H1 (cell line): ENCODE data around the gene TMEM236. TPM values are rescaled to one million over a fixed set of nuclear protein-coding genes. Genes with fewer than 3 reads are reported as not detected.

Experiments
- CTCF ChIA-PET: fragments of 300-600 bp; sonication (Branson Sonifier 250); formaldehyde crosslinking; loops from one replicate; lab custom pipeline; 2021; ENCODE audit not compliant: partially characterized antibody; lab: Charles Lee
- POLR2A ChIA-PET: fragments of 300-600 bp; sonication (Branson Sonifier 250); formaldehyde crosslinking; loops from one replicate; lab custom pipeline; 2021; ENCODE audit warnings: inconsistent platforms; ENCODE audit not compliant: partially characterized antibody; lab: Charles Lee
- DNase-seq, 2 experiments: peaks; one replicate each; pipeline versions ENCODE4 v3.0.0 to v3.0.0-alpha.2; 2010 to 2022; ENCODE audit warnings: low spot score in 2 of 2, low read depth in 1 of 2, mixed read lengths in 1 of 2
- FAIRE-seq: peaks from 2 replicates; lab custom pipeline; 2011; peaks lifted over from hg19 to GRCh38; lab: Jason Lieb, UNC
- H2AFZ ChIP-seq: 2 replicates; pipeline ENCODE4 v1.8.1; 2012; ENCODE audit warnings: low read length, inconsistent platforms
- H2AK5ac ChIP-seq: 2 replicates; pipeline ENCODE4 v1.6.1; 2013; ENCODE audit warnings: low read depth, low read length
- H2BK120ac ChIP-seq: replicated peaks from 2 replicates; pipeline ENCODE3; 2013; ENCODE audit warnings: low read depth, low read length, inconsistent platforms
- H2BK12ac ChIP-seq: 2 replicates; pipeline ENCODE4 v1.6.1; 2013; ENCODE audit warnings: low read depth, low read length
- H2BK15ac ChIP-seq: 2 replicates; pipeline ENCODE4 v1.6.1; 2013; ENCODE audit warnings: low read length
- H2BK20ac ChIP-seq: 2 replicates; pipeline ENCODE4 v1.6.1; 2013; ENCODE audit warnings: low read length
- H2BK5ac ChIP-seq: 2 replicates; pipeline ENCODE4 v1.6.1; 2013; ENCODE audit warnings: low read depth, low read length
- H3K14ac ChIP-seq: 2 replicates; pipeline ENCODE4 v1.6.1; 2013; ENCODE audit warnings: inconsistent platforms; ENCODE audit not compliant: insufficient read length
- H3K18ac ChIP-seq: 2 replicates; pipeline ENCODE4 v1.6.1; 2013; ENCODE audit warnings: low read length; ENCODE audit errors: extremely low read depth
- H3K23ac ChIP-seq: 2 replicates; pipeline ENCODE4 v1.6.1; 2013; ENCODE audit warnings: inconsistent platforms; ENCODE audit not compliant: insufficient read length
- H3K23me2 ChIP-seq: 2 replicates; pipeline ENCODE4 v1.6.1; 2013; ENCODE audit warnings: low read depth, low read length
- H3K27ac ChIP-seq: 2 replicates; pipeline ENCODE4 v1.6.1; 2011; ENCODE audit warnings: low read depth, low read length, inconsistent platforms
- H3K27me3 ChIP-seq, 4 experiments: replicated peaks in 1 of 4; 1 replicate in 1 of 4; 2 replicates in 3 of 4; pipeline versions ENCODE4 v1.6.1 to v1.8.1; 2011 to 2013; ENCODE audit warnings: low read length in 3 of 4, mild to moderate bottlenecking in 3 of 4, inconsistent platforms in 2 of 4, mixed read lengths in 2 of 4, moderate library complexity in 1 of 4; ENCODE audit not compliant: control insufficient read depth in 3 of 4, insufficient read depth in 3 of 4; ENCODE audit errors: extremely low read depth in 1 of 4
- H3K36me3 ChIP-seq, 4 experiments: 2 replicates each; pipeline versions ENCODE4 v1.6.1 to v1.8.1; 2011 to 2013; ENCODE audit warnings: mild to moderate bottlenecking in 4 of 4, low read length in 3 of 4, moderate library complexity in 2 of 4, control low read depth in 1 of 4, inconsistent platforms in 1 of 4; ENCODE audit not compliant: insufficient read depth in 4 of 4, control insufficient read depth in 2 of 4
- H3K4ac ChIP-seq: replicated peaks from 2 replicates; pipeline ENCODE3; 2013; ENCODE audit warnings: low read length, low read depth, mixed read lengths, inconsistent platforms; ENCODE audit not compliant: insufficient read length
- H3K4me1 ChIP-seq, 4 experiments: replicated peaks in 1 of 4; 1 replicate in 1 of 4; 2 replicates in 3 of 4; pipeline versions ENCODE4 v1.6.1 to v1.8.1; 2011 to 2013; ENCODE audit warnings: low read length in 3 of 4, inconsistent platforms in 2 of 4, mixed read lengths in 1 of 4; ENCODE audit not compliant: insufficient read depth in 4 of 4, control insufficient read depth in 3 of 4
- H3K4me2 ChIP-seq, 2 experiments: 2 replicates each; pipeline versions ENCODE4 v1.6.1 to v1.8.1; 2011 to 2013; ENCODE audit warnings: low read depth in 2 of 2, low read length in 2 of 2, control low read depth in 1 of 2, inconsistent platforms in 1 of 2, mild to moderate bottlenecking in 1 of 2; ENCODE audit not compliant: insufficient read depth in 1 of 2
- H3K4me3 ChIP-seq, 4 experiments: fragments of 200-600, 300-600 bp in 1 of 4; sonication (generic), shearing (Covaris generic), sonication (Bioruptor Twin) in 1 of 4; 2 replicates each; pipeline versions ENCODE4 v1.5.1 to v1.8.1; 2011 to 2016; ENCODE audit warnings: low read length in 4 of 4, low read depth in 3 of 4, control low read depth in 2 of 4, inconsistent platforms in 2 of 4, mild to moderate bottlenecking in 2 of 4, mixed read lengths in 1 of 4, moderate library complexity in 1 of 4; ENCODE audit not compliant: insufficient read depth in 2 of 4; ENCODE audit errors: extremely low read depth in 1 of 4
- H3K56ac ChIP-seq: replicated peaks from 2 replicates; pipeline ENCODE3; 2013; ENCODE audit warnings: low read depth, mild to moderate bottlenecking, mixed read lengths, low read length, inconsistent platforms; ENCODE audit not compliant: insufficient read length
- H3K79me1 ChIP-seq: 2 replicates; pipeline ENCODE4 v1.6.1; 2013; ENCODE audit warnings: low read depth, low read length, control low read depth
- H3K79me2 ChIP-seq, 2 experiments: 2 replicates each; pipeline versions ENCODE4 v1.6.1 to v1.8.1; 2012 to 2013; ENCODE audit warnings: low read length in 2 of 2, mild to moderate bottlenecking in 2 of 2, inconsistent platforms in 1 of 2; ENCODE audit not compliant: insufficient read depth in 2 of 2, control insufficient read depth in 1 of 2
- H3K9ac ChIP-seq, 4 experiments: replicated peaks in 1 of 4; 1 replicate in 1 of 4; 2 replicates in 3 of 4; pipeline versions ENCODE4 v1.6.1 to v1.8.1; 2011 to 2013; ENCODE audit warnings: low read depth in 3 of 4, low read length in 3 of 4, control low read depth in 2 of 4, mild to moderate bottlenecking in 2 of 4, moderate library complexity in 2 of 4, inconsistent platforms in 1 of 4; ENCODE audit errors: extremely low read depth in 1 of 4
- H3K9me3 ChIP-seq, 2 experiments: 2 replicates each; pipeline versions ENCODE4 v1.6.1 to v1.8.1; 2012 to 2013; ENCODE audit warnings: mild to moderate bottlenecking in 2 of 2, moderate library complexity in 2 of 2, control low read depth in 1 of 2, inconsistent platforms in 1 of 2, low read depth in 1 of 2, low read length in 1 of 2, mixed read lengths in 1 of 2; ENCODE audit not compliant: insufficient read depth in 2 of 2
- H4K20me1 ChIP-seq, 2 experiments: replicated peaks in 1 of 2; 2 replicates each; pipeline versions ENCODE3 to v1.8.1; 2011 to 2013; ENCODE audit warnings: inconsistent platforms in 2 of 2, low read length in 2 of 2, mild to moderate bottlenecking in 1 of 2; ENCODE audit not compliant: insufficient read depth in 2 of 2, control insufficient read depth in 1 of 2
- H4K5ac ChIP-seq: 2 replicates; pipeline ENCODE4 v1.6.1; 2013; ENCODE audit warnings: low read length, low read depth, mixed read lengths, inconsistent platforms; ENCODE audit not compliant: insufficient read length
- H4K8ac ChIP-seq: 2 replicates; pipeline ENCODE4 v1.8.0; 2013; ENCODE audit warnings: mild to moderate bottlenecking, moderate library complexity, low read length, inconsistent platforms; ENCODE audit not compliant: insufficient read depth; ENCODE audit errors: extremely low read depth
- H4K91ac ChIP-seq: replicated peaks from 2 replicates; pipeline ENCODE3; 2013; ENCODE audit warnings: low read length, mixed read lengths, inconsistent platforms; ENCODE audit not compliant: insufficient read length
- CTCF ChIP-seq, 3 experiments: IDR thresholded peaks; 1 replicate in 2 of 3; 2 replicates in 1 of 3; pipeline versions ENCODE4 v1.5.1 to v1.6.1; 2011; ENCODE audit warnings: low read length in 3 of 3, mild to moderate bottlenecking in 3 of 3, inconsistent platforms in 2 of 3, low read depth in 1 of 3, moderate library complexity in 1 of 3; ENCODE audit not compliant: insufficient read depth in 1 of 3; ENCODE audit errors: control extremely low read depth in 1 of 3
- GABPA ChIP-seq: IDR thresholded peaks from 2 replicates; pipeline ENCODE4 v1.6.1; 2011; ENCODE audit warnings: mild to moderate bottlenecking, low read length, moderate library complexity, borderline replicate concordance; ENCODE audit not compliant: insufficient read depth
- RAD21 ChIP-seq, 2 experiments: IDR thresholded peaks in 1 of 2; conservative IDR thresholded peaks in 1 of 2; 2 replicates each; pipeline ENCODE4 v1.6.1; 2011; ENCODE audit warnings: low read depth in 2 of 2, low read length in 2 of 2, improper control_type of control experiment in 1 of 2, inconsistent platforms in 1 of 2, mild to moderate bottlenecking in 1 of 2, moderate library complexity in 1 of 2
- SP2 ChIP-seq: IDR thresholded peaks from 2 replicates; pipeline ENCODE4 v1.6.1; 2012; ENCODE audit warnings: mild to moderate bottlenecking, low read length, inconsistent platforms
- TAF7 ChIP-seq: optimal IDR thresholded peaks from 2 replicates; pipeline ENCODE3; 2011; ENCODE audit warnings: low read depth, mild to moderate bottlenecking, inconsistent platforms, low read length, moderate library complexity, borderline replicate concordance
- WGBS, 2 experiments: shearing (Covaris generic) in 1 of 2; methylation state at CpG; one replicate each; pipeline versions ENCODE4 v1.1.6 to v1.1.7; 2013 to 2015; ENCODE audit warnings: low lambda C conversion rate in 2 of 2, mixed read lengths in 2 of 2, inconsistent platforms in 1 of 2, low coverage in 1 of 2, missing lambda C conversion rate in 1 of 2; ENCODE audit not compliant: insufficient replicate concordance in 2 of 2, insufficient coverage in 1 of 2, insufficient read length in 1 of 2; ENCODE audit errors: extremely low coverage in 1 of 2, missing lambda C conversion rate in 1 of 2; 5-methylcytosine and 5-hydroxymethylcytosine counted together
- polyA plus RNA-seq, 7 experiments: library from polyadenylated mRNA; depleted of rRNA in 3 of 7; stranded (reverse) in 5 of 7; unstranded in 2 of 7; fragments of >200 nt in 5 of 7; fragments of 200-250 nt in 2 of 7; gene quantifications; 1 replicate in 5 of 7; 2 replicates in 1 of 7; 4 replicates in 1 of 7; pipeline versions ENCODE4 v1.2.1 to v1.2.3, GENCODE V29; 2011 to 2013; ENCODE audit warnings: missing spikeins in 2 of 7, mixed read lengths in 2 of 7
- total RNA-seq: library from RNA; stranded (reverse); fragmentation: NEBNext Ultra II Directional; extraction: Animal tissue kit (Norgen Biotek cat#: 25700); gene quantifications from 2 replicates; pipeline ENCODE4 v1.2.1, GENCODE V29; 2021

The TMEM236 gene
- total and polyA plus RNA-seq, 2 of the 8 experiments (the other 6 are each of a cell fraction or from before 2014, with no cell fraction given): 0.02 to 0.07 TPM

GRCh38 chr10:17801507-17801906, 49.5 kb downstream of the TMEM236 start:
- H2BK15ac ChIP-seq: no peak overlapping the region
- no peak overlapping the region for H3K4me2 ChIP-seq
- no peak overlapping the region for H3K4ac ChIP-seq
- no peak overlapping the region for H3K27ac ChIP-seq
- H3K23ac ChIP-seq: no peak overlapping the region
- no peak overlapping the region for H3K9ac ChIP-seq
- DNase-seq (no peak), FAIRE-seq (no peak)
- no peaks in the 10 kb centered on the region for H3K79me2 ChIP-seq
- no peak overlapping the region for H3K14ac ChIP-seq
- H3K27me3 ChIP-seq: no peaks in the 10 kb centered on the region
- H3K9me3 ChIP-seq: peaks cover 4% of the 10 kb centered on the region in 2 experiments; a peak in 2 of 4 replicates
- no peak overlapping the region for H4K91ac ChIP-seq
- H3K4me1 ChIP-seq: no peaks in the 10 kb centered on the region
- no peak overlapping the region for H4K8ac ChIP-seq
- no peak for TF ChIP-seq SP2
- TF ChIP-seq RAD21 (IDR thresholded peaks at IDR 0.05 in 1 of 2, conservative IDR thresholded peaks at IDR 0.05 in 1 of 2; ENCODE audit: low read depth in 2 of 2, low read length in 2 of 2): peak in 1 of 2 experiments; percentile 18; a peak in 1 of 4 replicates
- no peak for TF ChIP-seq TAF7
- peak in 1 of 3 experiments; percentile 37; a peak in 2 of 4 replicates for TF ChIP-seq CTCF (IDR thresholded peaks at IDR 0.05; ENCODE audit: control extremely low read depth in 1 of 3, insufficient read depth in 1 of 3, low read depth in 1 of 3, low read length in 3 of 3)
- no peak for TF ChIP-seq GABPA
- H2AFZ ChIP-seq: no peak overlapping the region
- H3K36me3 ChIP-seq: no peaks in the 10 kb centered on the region
- H4K20me1 ChIP-seq: peaks cover 0 to 2% of the 10 kb centered on the region in 2 experiments
- no peaks in the 10 kb centered on the region for H3K79me1 ChIP-seq
- no peak overlapping the region for H2BK5ac ChIP-seq
- ChIA-PET POLR2A (interaction anchor here (0.6 kb wide), 1 partner anchor 137 kb away, joined by 3 read pairs; no protein-coding TSS in a partner anchor), CTCF (interaction anchor here (0.5 to 2.8 kb wide), 24 partner anchors 10 to 512 kb away, joined by 3 to 29 read pairs (median 4); no protein-coding TSS in a partner anchor)
- H3K4me3 ChIP-seq: no peak overlapping the region
- H2BK120ac ChIP-seq: no peak overlapping the region
- WGBS, 2 experiments: 79% methylated on average over 3 of the region's 3 CpGs; no CpG with 5 or more reads in 1 of the 2 experiments
- H2BK12ac ChIP-seq: no peak overlapping the region
- no peak overlapping the region for H4K5ac ChIP-seq
- H3K23me2 ChIP-seq: peaks cover 2% of the 10 kb centered on the region; the same call in 1 of the 2 replicates
- no peak overlapping the region for H3K56ac ChIP-seq
- no peak overlapping the region for H2AK5ac ChIP-seq
- no peak overlapping the region for H3K18ac ChIP-seq
- no peak overlapping the region for H2BK20ac ChIP-seq
